Gastroesophageal sphincter (tissue), 3 donors: ENCODE measurements around the gene SAMD8.

Source experiments
- EP300 ChIP-seq: sonication (generic); formaldehyde crosslinking; IDR thresholded peaks from one replicate; pipeline ENCODE4 v1.6.1; 2017; ENCODE audit warnings: antibody characterized with exemption, mild to moderate bottlenecking
- POLR2A ChIP-seq, 2 donors: fragments of 450-650 bp; IDR thresholded peaks; one replicate each; pipeline ENCODE4 v1.6.1; 2017; ENCODE audit warnings: antibody characterized with exemption in 2 of 2, mild to moderate bottlenecking in 2 of 2, moderate library complexity in 1 of 2
- TF ChIP-seq, protein P1 (sequence below), 4 experiments: fragments of 200-600 bp in 2 of 4; fragments of 450-650 bp in 2 of 4; sonication (generic) in 1 of 4; IDR thresholded peaks; one replicate each; pipeline ENCODE4 v1.5.1; 2017 to 2019; ENCODE audit warnings: antibody characterized with exemption in 4 of 4, mild to moderate bottlenecking in 2 of 4, moderate library complexity in 2 of 4

DNA sequence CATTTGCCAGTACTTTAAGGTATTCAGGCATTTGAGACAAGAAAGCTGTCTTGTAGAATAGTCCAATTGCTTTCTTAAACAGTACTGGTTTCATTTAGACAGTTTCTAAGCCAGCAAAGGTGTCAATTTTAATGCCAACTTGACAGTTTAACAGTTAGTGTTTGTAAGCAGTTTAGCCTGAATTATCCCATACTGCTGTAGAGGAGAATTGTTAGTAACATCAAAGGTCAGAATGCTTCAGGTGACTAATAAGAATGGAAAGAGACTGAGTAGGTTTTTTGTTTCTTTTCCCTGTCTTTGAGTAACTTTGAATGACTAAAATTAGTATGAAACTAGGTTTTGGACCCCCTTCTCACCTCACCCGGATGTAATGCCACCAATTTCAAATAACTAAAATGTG lies 69.6 kb downstream of the SAMD8 start:
- TF ChIP-seq EP300 = no peak
- TF ChIP-seq, protein P1, sequence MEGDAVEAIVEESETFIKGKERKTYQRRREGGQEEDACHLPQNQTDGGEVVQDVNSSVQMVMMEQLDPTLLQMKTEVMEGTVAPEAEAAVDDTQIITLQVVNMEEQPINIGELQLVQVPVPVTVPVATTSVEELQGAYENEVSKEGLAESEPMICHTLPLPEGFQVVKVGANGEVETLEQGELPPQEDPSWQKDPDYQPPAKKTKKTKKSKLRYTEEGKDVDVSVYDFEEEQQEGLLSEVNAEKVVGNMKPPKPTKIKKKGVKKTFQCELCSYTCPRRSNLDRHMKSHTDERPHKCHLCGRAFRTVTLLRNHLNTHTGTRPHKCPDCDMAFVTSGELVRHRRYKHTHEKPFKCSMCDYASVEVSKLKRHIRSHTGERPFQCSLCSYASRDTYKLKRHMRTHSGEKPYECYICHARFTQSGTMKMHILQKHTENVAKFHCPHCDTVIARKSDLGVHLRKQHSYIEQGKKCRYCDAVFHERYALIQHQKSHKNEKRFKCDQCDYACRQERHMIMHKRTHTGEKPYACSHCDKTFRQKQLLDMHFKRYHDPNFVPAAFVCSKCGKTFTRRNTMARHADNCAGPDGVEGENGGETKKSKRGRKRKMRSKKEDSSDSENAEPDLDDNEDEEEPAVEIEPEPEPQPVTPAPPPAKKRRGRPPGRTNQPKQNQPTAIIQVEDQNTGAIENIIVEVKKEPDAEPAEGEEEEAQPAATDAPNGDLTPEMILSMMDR (IDR thresholded peaks at IDR 0.05) = no peak
- TF ChIP-seq POLR2A (IDR thresholded peaks at IDR 0.05) = no peak
